HT1080 (cell line): ENCODE data around the gene ADK. TPM values are rescaled to one million over a fixed set of nuclear protein-coding genes. Genes with fewer than 3 reads are reported as not detected.
"Not testable (repeated sequence)": the region's sequence is repeated elsewhere in the genome, so short reads cannot be mapped to it uniquely, and the experiment has no call there.

Source experiments
- DNase-seq: peaks from one replicate; pipeline ENCODE4 v3.0.0-alpha.2; 2015; ENCODE audit warnings: low read depth
- total RNA-seq: library from RNA; depleted of rRNA; stranded (reverse); fragments of >200 nt; shearing (Covaris generic); gene quantifications from 2 replicates; pipeline ENCODE4 v1.2.3, GENCODE V29; 2014

Gene ADK
- total RNA-seq, 1 experiment from 2014 or later: 59.2 TPM

GRCh38 chr10:74476162-74476706 is 325.2 kb downstream of the ADK start:
- DNase-seq: not testable (repeated sequence)

DNA sequence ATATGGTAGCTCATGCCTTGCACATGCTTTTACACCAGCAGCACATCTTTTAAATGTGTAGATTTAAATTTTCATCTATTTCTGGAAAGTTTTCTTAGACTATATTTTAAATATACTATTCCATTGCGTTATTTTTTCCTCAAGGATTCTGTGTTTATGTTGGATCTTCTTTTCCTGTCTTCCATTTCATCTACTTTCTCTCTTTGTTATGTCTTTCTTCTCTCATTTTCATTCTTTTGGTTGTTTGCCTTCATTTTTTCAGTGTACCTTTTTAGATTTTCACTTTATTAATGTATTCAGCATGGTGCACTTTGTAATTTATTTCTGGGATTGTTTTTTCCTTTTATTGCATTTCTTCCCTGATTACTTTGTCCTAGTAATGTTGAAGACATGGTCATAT is 329.8 kb downstream of the ADK start:
- no peak for DNase-seq

DNA sequence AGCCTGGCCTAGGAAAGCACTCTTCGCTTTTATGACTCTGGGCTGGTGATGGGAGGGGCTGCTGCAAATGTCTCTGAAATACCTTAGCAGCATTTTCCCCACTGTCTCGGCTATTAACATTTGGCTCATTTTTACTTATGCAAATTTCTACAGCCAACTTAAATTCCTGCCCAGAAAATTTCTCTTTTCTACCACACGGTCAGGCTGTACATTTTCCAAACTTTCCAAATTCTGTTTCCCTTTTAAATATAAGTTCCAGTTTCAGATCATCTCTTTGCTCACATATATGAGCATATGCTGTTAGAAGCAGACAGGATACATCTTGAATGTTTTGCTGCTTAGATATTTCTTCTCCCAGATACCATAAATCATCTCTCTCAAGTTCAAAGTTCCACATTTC is 332.3 kb downstream of the ADK start:
- no peak for DNase-seq

DNA sequence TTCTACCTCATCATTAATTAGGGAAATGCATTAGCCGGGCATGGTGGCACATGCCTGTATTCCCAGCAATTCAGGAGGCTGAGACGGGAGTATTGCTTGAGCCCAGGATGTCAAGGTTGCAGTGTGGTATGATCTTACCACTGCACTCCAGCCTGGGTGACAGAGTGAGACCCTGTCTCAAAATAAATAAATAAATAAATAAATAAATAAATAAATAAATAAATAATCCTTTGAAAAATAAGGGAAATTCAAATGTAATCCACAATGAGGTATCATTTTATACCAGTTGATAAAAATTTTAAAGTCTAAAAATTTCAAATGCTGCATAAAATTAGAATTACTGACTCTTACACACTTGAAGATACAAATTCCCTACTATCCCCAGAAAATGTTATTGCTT is 334.3 kb downstream of the ADK start:
- no peak for DNase-seq

DNA sequence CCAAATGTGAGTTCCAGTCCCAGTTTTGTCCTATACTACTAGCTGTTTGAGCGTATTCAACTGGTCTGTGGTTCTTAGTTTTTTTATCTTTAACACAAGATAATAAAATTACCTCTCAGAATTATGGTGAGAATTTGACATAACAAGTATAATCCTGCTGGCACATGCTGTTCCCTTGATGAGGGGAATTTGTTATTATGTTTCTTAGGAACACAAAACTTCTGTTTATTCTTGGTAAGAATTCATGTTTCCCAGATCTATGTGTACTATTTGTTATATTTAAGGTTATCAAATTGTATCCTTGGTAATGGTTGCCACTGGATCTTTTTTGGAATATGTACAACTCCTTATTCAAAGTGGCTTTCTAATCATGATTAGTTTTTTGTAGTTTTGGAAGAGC is 335.6 kb downstream of the ADK start:
- no peak for DNase-seq

DNA sequence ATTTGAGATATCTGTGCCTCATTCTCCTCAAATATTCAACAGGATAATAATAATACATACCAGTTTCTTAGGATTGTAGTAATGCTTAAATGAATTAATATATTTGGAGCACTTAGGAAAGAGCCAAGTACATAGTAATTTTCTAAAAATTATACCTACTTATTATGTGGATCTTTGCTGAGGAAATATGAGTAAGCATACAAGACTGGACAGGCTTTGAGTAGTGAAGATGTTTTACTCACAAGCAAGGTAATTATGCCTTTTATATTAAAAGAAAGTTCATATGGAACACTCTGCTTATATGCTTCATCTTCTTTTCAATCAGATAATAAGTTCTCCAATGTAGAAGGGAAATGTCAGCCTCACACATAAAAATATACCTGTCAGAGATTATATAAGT is 337.9 kb downstream of the ADK start:
- no peak for DNase-seq

DNA sequence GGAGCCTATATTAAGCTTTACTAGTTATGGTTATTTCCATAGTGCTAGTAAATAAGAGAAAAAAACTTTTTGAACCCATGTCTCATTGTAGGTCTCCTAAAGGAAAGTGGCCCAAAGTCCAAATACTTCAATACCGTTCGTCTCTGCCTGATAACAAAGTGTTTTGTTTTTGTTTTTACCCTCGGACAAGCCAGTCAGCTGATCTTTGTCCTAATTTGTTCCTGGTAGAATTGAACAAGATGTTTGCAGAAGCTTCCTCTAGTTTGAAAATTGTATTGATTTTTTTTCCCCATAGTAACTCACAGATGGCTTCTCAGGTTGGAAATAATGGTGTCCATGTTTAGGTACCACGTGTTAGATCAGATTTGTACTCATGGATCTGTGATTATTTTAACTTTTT is 339.5 kb downstream of the ADK start:
- no peak for DNase-seq

GRCh38 chr10:74491014-74491413 is 340.0 kb downstream of the ADK start:
- DNase-seq: no peak

- DNase-seq: not testable (repeated sequence)
These were observed 345.3 kb downstream of the ADK start for GRCh38 chr10:74496276-74496675.

GRCh38 chr10:74498664-74499063 is 347.6 kb downstream of the ADK start:
- not testable (repeated sequence) for DNase-seq

- no peak for DNase-seq
These were observed 349.1 kb downstream of the ADK start for GRCh38 chr10:74500026-74500704.

DNA sequence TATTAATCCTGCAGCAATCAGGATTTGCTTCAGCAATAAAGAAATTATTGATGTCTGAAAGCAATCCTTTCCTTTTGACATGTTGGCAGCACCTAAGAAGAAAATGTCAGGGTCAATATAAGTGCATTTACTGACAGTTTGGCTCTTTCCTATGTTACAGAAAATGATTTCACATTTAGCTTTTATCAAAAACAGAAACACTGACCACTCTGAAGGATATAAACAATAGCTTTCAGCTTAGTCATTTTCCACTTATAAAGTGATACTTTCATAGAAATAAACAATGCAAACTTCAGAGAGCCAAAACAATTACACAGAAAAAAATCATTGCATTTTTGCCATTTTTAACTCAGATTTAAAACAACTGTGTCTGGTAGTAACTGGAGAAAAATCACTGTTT is 349.8 kb downstream of the ADK start:
- no peak for DNase-seq

DNA sequence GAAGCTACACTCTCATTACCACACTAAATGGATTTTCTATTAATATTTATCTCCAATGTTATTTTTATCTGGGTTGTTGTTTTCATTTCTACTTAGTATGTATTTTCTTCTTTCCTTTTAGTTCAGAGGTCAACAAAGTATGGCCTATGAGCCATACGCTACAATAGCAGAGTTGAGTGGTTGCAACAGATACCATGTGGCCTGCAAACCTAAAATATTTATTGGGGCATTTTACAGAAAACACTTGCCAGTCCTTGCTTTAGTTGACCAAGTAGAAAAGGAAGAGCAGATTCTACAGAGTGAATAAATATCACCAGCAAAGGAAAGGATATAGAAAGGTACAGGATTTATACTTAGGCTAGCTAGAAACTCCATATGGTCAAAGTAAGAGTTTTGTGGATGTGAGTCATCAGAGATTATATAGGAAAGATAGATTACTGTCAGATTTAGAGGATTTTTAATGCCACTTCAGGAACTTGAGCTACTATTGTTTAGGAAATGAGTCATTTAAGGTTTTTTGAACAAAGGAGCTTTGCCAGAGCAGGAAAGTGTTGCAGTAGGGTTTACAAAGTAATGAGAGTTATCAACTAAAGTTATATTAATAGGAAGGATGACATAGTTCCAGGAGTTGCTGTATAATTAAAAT is 352.1 kb downstream of the ADK start:
- peak; percentile 93 for DNase-seq

GRCh38 chr10:74507951-74508350 is 356.9 kb downstream of the ADK start:
- DNase-seq: no peak

- DNase-seq: no peak
These were observed 359.6 kb downstream of the ADK start for GRCh38 chr10:74510594-74510993.

GRCh38 chr10:74511051-74511450 is 360.0 kb downstream of the ADK start:
- DNase-seq: no peak

DNA sequence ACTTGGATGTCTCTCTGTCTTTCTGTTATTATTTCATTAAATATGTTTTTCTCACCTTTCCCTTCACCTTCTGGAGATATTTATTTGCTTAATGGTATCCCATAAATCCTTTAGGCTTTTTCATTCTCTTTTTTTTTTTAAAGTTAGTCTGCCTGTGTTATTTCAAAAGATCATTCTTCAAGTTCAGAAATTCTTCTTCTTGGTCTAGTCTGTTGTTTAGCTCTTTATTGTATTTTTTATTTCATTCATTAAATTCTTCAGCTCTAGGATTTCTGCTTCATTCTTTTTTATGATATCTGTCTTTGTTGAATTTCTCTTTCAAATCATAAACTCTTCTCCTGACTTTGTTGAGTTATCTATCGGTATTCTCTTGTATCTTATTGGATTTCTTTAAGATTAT is 363.3 kb downstream of the ADK start:
- no peak for DNase-seq

DNA sequence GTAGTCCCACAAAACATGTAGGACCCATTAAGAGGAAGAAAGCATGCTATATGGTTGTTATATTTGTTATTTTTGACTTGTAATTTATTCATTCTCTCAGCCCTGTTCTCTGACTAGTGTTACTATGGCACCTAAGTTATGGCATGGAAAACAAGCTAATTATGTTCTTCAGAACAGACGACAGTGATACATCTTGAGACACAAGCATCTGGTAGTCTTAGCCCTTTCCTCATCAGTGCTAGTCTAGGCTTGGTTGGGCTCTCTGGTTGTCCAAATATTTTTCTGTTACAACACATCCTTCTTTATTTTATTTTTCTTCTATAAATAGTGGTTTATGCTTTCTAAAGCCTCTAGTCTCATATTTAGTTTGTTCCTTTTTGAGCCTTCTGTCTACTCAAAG is 367.0 kb downstream of the ADK start:
- no peak for DNase-seq

GRCh38 chr10:74521526-74521925 is 370.5 kb downstream of the ADK start:
- DNase-seq: no peak

- no peak for DNase-seq
These were observed 372.2 kb downstream of the ADK start for GRCh38 chr10:74523199-74523598.

DNA sequence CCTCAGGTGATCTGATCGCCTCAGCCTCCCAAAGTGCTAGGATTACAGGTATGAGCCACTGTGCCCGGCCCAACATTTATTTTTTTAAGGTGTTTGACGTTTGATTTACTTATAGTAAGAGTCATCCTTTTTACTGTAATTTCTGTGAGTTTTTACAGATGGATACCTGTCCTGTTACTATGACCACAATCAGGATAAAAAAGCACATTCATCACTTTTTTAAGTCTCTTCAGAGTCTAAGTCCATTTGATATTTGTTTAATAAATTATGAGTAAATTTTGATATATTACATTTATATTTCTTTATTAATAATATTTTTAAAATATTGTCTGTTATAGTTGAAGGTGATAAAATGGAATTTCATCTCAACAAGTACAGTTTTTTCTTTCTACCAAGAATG is 374.9 kb downstream of the ADK start:
- no peak for DNase-seq

- not testable (repeated sequence) for DNase-seq
These were observed 376.6 kb downstream of the ADK start for GRCh38 chr10:74527611-74528010.

- no peak for DNase-seq
These were observed 378.2 kb downstream of the ADK start for GRCh38 chr10:74529205-74529604.
